Tibial nerve (tissue), 3 donors: ENCODE measurements around the gene DSG3.

Experiments
- CTCF ChIP-seq, 5 experiments: fragments of 200-600 bp in 3 of 5; fragments of 450-650 bp in 2 of 5; sonication (generic) in 3 of 5; IDR thresholded peaks; one replicate each; pipeline ENCODE4 v1.5.1; 2016 to 2019; ENCODE audit warnings: antibody characterized with exemption in 5 of 5, mild to moderate bottlenecking in 3 of 5, moderate library complexity in 2 of 5
- POLR2A ChIP-seq, 2 donors: fragments of 450-650 bp; IDR thresholded peaks; one replicate each; pipeline ENCODE4 v1.6.1; 2017; ENCODE audit warnings: antibody characterized with exemption in 2 of 2, mild to moderate bottlenecking in 2 of 2, moderate library complexity in 2 of 2

DNA sequence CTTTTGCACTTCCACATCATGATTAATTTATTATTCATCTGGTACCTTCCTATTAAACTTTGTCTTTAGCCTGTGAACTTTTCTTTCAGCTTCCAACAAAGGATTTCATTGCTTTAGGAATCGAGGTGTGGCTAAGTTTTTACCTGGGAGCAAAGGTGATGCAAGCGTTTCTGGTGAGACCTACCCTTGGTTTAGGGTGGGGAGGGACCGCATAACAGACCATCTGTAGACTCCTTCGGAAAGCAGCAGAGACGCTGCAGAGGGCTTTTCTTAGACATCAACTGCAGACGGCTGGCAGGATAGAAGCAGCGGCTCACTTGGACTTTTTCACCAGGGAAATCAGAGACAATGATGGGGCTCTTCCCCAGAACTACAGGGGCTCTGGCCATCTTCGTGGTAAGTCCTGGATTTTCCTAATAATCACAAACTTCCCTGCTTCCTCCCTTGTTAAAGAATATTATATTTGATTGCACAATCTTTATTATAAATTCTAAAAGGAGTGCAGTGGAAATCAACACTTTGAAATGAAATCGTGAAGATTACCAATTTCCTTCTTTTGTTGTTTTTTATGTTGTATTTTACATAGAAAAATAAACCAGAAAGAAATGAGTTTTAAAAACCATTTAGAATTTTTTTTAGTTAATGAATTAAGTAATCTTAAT is at the start of gene DSG3:
- TF ChIP-seq POLR2A (IDR thresholded peaks at IDR 0.05), result no peak
- no peak for TF ChIP-seq CTCF (IDR thresholded peaks at IDR 0.05)
